ENCODE measurements around the gene CETP. TPM values are rescaled to one million over a fixed set of nuclear protein-coding genes. Genes with fewer than 3 reads are reported as not detected.

CETP gene
- polyA plus RNA-seq, 1 donor (not counting 4 experiments of a cell fraction or from before 2014, with no cell fraction given): not detected

- TF ChIP-seq EZH2 (IDR thresholded peaks at IDR 0.05; ENCODE audit: low read length) (no peak), CTCF (optimal IDR thresholded peaks at IDR 0.05 in 1 of 3, IDR thresholded peaks at IDR 0.05 in 1 of 3, conservative IDR thresholded peaks at IDR 0.05 in 1 of 3; ENCODE audit: extremely low read depth in 1 of 3, insufficient read depth in 2 of 3, low read length in 3 of 3) (peak; percentile 71 to 98 (median 75))
- H3K4me1 ChIP-seq (ENCODE audit: control insufficient read depth, extremely low read depth, insufficient read depth, low read length): no peaks in the 10 kb centered on the region
- FAIRE-seq (no peak), DNase-seq (ENCODE audit: low read depth, low spot score) (no peak)
- H3K4me2 ChIP-seq (ENCODE audit: control insufficient read depth, extremely low read depth, insufficient read depth, low read depth, low read length): no peak overlapping the region
- no peak overlapping the region for H3K4me3 ChIP-seq (ENCODE audit: control insufficient read depth in 2 of 3, extremely low read depth in 1 of 3, insufficient read depth in 2 of 3, low read depth in 1 of 3, low read length in 3 of 3)
- H3K36me3 ChIP-seq (ENCODE audit: control insufficient read depth in 2 of 2, extremely low read depth in 1 of 2, insufficient read depth in 2 of 2, low read length in 2 of 2): no peaks in the 10 kb centered on the region
- no peaks in the 10 kb centered on the region for H3K9me1 ChIP-seq (ENCODE audit: control insufficient read depth, extremely low read depth, insufficient read depth, low read length)
- no peak overlapping the region for H3K9ac ChIP-seq (ENCODE audit: control insufficient read depth, extremely low read depth, insufficient read depth, low read length)
- no peaks in the 10 kb centered on the region for H3K79me2 ChIP-seq (ENCODE audit: control insufficient read depth, insufficient read depth, low read length)
- no peaks in the 10 kb centered on the region for H4K20me1 ChIP-seq (ENCODE audit: control insufficient read depth, extremely low read depth, insufficient read depth, low read length)
- dilution Hi-C loops (cut with MboI; ENCODE audit: extremely low pct_ligation_motif_present, low sequenced_read_pairs): no loop called here
- no peak overlapping the region for H3K27ac ChIP-seq (ENCODE audit: control insufficient read depth, insufficient read depth, low read length)
- no peaks in the 10 kb centered on the region for H3K9me3 ChIP-seq (ENCODE audit: control insufficient read depth, low read depth, low read length)
- H3K27me3 ChIP-seq (ENCODE audit: control insufficient read depth, extremely low read depth, insufficient read depth, low read length): no peaks in the 10 kb centered on the region
- H2AFZ ChIP-seq (ENCODE audit: control insufficient read depth, low read length): no peak overlapping the region
Measured at GRCh38 chr16:56950881-56951771, 10.6 kb upstream of the CETP start.

- no peak overlapping the region for H2AFZ ChIP-seq (ENCODE audit: control insufficient read depth, low read length)
- H3K9me1 ChIP-seq (ENCODE audit: control insufficient read depth, extremely low read depth, insufficient read depth, low read length): no peaks in the 10 kb centered on the region
- no peaks in the 10 kb centered on the region for H4K20me1 ChIP-seq (ENCODE audit: control insufficient read depth, extremely low read depth, insufficient read depth, low read length)
- no peak overlapping the region for H3K27ac ChIP-seq (ENCODE audit: control insufficient read depth, insufficient read depth, low read length)
- H3K36me3 ChIP-seq (ENCODE audit: control insufficient read depth in 2 of 2, extremely low read depth in 1 of 2, insufficient read depth in 2 of 2, low read length in 2 of 2): no peaks in the 10 kb centered on the region
- H3K4me2 ChIP-seq (ENCODE audit: control insufficient read depth, extremely low read depth, insufficient read depth, low read depth, low read length): no peak overlapping the region
- H3K27me3 ChIP-seq (ENCODE audit: control insufficient read depth, extremely low read depth, insufficient read depth, low read length): no peaks in the 10 kb centered on the region
- DNase-seq (ENCODE audit: low read depth, low spot score) (no peak), FAIRE-seq (no peak)
- no peaks in the 10 kb centered on the region for H3K4me1 ChIP-seq (ENCODE audit: control insufficient read depth, extremely low read depth, insufficient read depth, low read length)
- no peak overlapping the region for H3K4me3 ChIP-seq (ENCODE audit: control insufficient read depth in 2 of 3, extremely low read depth in 1 of 3, insufficient read depth in 2 of 3, low read depth in 1 of 3, low read length in 3 of 3)
- no peaks in the 10 kb centered on the region for H3K9me3 ChIP-seq (ENCODE audit: control insufficient read depth, low read depth, low read length)
- H3K79me2 ChIP-seq (ENCODE audit: control insufficient read depth, insufficient read depth, low read length): no peaks in the 10 kb centered on the region
- no peak overlapping the region for H3K9ac ChIP-seq (ENCODE audit: control insufficient read depth, extremely low read depth, insufficient read depth, low read length)
- dilution Hi-C loops (cut with MboI; ENCODE audit: extremely low pct_ligation_motif_present, low sequenced_read_pairs): no loop called here
- TF ChIP-seq CTCF (optimal IDR thresholded peaks at IDR 0.05 in 1 of 3, IDR thresholded peaks at IDR 0.05 in 1 of 3, conservative IDR thresholded peaks at IDR 0.05 in 1 of 3; ENCODE audit: extremely low read depth in 1 of 3, insufficient read depth in 2 of 3, low read length in 3 of 3) (no peak), EZH2 (IDR thresholded peaks at IDR 0.05; ENCODE audit: low read length) (no peak)
Measured at GRCh38 chr16:56953006-56953405, 8.7 kb upstream of the CETP start.
